NCI-H2107 treated with DMSO at 0.1 percent for 48 hours (cell line): ENCODE measurements around the gene SARS2.

Experiments used
- DNase-seq: peaks from one replicate; lab custom pipeline; 2025; ENCODE audit not compliant: unreplicated experiment; lab: John Stamatoyannopoulos, UW

SARS2 gene

DNA sequence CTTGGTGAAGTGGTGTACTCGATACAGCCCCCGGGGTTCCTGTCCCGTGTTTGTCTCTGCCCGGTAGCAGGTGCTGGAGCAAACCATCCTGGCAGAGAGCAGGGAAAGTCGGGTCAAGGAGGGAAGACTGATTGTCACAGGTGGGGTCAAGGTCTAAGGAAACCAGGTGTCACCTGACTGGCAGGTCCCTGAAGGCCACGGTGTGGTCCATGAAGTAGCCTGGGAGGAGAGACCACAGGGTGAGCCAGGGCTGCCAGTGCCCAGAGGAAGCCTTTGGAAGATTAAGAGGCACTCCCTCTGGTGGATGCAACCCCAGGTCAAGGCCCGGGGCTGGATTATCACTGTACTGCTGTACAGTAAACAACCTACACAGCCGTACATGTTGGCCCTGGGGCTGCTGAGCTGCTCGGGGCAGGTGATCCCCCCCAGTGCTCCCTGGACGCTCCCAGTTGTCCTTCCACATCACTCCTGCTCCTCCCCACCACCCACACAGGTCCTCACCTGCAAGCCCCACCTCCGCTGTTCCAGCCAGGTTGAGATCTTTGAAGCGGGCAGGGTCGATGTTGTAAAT, 12.6 kb downstream of the SARS2 start:
- no peak for DNase-seq

DNA sequence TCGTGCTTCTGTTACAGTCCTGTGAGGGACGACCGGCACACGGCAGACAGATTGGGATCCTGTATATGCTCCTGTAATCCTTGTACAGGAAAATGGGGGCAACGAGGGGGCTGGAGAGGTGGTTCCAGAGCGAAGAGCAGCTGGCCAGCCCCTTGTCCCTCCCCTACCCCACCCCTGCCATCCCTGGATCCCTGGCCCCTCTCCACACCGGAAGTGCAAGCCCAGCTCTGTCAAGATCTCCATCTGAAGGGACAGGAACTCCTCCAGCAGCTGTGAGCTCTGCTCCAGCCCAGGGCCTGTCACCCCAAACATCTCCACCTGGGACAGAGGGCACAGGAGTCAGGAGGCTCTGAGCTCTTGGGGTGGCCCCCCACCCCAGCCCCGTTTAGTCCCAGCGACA, 13.0 kb downstream of the SARS2 start:
- DNase-seq: no peak

DNA sequence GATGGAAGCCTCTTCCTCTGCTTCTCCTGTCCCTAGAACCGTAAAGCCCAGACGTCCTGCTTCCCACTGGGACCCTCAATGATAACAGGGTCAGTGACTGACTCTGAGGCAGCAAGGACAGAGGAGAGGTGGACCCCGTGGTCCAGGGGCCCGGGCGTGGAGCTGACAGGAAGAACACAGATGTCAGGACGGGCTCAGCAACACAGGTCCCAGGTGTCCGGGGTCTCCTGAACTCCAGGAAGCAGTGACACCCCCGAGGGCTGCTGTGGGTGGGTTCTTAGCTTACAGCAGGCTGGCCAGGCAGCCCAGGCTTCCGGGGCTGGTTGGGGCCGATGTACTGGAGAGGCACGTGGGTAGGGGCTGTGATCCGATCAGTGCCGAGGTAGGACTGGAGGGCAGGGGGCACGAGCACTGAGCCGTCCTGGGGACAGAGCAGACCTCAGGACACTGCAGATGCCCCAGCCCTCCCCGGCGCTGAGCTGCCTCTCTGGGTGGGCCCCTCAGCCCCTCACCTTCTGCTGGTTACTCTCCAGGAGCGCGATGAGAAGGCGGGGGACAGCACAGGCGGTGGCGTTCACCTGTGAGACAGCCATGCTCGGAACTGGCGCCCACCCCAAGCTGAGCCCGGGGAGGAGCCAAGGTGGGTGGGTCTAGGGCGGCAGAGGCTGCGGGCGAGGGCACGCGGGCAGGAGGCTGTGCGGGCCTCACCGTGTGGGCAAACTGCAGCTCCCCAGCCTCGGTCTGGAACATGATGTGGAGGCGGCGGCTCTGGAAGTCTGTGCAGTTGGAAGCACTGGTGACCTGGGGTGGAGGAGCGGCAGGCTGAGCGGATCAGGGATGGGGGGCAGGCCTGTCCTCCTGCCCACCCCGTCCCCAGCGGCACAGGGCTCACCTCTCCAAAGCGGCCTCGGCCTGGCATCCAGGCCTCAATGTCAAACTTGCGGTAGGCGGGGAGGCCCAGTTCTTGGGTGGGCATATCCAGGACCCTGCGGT, 14.9 kb downstream of the SARS2 start:
- DNase-seq: no peak

DNA sequence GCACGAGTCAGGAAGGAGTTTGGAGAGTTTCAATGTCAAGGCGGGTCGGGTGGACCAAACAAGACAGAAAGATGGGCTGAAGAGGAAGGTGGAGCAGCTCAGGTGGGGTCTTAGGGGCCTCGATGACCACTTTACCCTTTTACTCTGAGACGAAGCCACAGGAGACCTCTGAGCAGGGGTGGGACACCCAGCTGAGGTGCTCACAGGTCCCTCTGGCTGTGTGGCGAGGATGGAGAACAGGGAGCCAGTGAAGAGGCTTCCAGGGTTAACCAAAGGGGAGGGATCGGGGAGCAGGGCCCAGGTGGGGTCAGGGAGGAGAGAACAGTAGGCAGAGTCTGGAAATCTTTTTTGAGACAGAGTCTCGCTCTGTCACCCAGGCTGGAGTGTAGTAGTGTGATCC, 16.6 kb downstream of the SARS2 start:
- no peak for DNase-seq

DNA sequence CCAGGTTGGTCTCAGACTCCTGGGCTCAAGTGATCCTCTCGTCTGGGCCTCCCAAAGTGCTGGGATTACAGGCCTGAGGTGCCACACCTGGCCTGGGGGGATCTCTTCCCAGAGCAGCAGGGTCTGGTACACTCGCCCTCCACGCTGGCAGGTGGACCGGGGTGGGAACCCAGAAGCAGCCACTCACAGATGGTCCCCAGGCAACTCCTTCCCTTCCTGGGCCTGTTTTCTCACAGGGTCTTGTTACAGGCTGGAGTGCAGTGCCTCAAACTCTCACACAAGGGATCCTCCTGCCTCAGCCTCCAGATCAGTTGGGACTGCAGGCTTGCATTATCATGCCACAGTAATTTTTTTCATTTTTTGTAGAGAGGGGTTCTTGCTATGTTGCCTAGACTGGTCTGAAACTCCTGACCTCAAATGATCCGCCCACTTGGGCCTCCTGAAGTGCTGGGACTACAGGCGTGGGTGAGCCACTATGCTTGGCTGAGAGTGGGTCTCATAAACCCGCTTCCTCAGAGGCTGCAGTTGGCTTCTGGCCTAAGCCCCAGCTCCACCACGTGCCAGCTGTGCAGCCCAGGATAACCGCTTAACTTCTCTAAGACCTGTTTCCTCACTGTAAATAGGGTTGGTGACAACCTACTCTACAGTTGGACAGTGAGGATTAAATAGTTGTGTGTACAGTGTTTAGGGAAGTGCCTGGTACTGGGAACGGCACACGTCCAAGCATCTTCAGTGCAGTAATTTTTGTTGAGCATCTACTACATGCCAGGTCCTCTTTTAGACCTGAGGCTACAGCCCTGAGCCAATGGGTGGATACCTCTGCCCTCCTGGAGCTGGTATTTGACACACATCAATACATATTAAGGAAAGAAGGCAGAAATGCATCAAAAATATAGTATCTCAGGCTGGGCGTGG, 17.7 kb downstream of the SARS2 start:
- no peak for DNase-seq

DNA sequence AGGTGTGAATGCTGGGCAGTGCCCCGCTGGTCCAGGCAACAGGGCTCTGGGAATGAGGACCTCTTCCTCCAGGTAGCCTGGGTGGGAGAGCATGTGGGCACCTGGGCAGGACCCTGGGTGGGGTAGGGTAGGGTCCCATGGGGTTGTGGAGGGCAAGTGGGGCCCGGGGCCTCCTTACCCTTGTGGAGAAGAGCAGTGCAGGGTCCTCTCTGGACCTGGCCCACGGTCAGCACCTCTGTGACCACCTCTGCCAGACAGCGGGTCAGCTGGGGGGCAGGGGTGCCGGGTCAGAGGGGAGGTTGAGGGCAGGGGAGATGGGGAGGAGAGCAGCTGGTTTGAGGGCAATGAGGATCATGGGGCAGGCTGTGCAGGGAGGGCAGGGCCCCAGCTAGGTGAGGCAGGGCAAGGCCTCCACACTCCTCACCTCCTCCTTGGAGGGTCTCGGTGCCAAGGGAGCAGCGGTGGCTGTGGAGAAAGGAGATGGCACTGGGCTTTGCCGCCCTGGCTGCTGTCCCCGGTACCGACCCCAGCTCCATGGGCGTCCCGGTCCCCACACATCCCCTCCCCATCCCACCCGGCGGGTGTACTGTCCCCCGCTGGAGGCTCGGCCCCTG, 19.1 kb downstream of the SARS2 start:
- no peak for DNase-seq

DNA sequence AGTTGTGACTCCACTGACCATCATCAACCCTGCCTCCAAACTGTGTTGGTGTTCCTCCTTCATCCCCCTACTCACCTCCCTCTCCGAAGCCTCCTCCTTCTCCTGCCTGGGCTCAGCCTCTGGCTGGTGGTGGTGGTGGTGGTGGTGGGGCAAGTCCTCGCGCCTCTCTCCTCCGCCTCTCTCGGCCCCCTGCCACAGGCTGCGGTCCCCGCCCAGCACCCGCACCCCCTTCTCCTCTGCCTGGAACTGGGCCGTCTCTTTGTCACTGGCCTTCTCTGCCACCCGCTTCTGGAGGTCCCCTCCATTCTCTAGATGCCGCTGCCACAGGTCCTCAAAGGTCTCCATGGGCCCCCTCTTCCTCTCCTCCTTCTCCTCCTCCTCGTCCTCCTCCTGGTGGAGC, 20.1 kb downstream of the SARS2 start:
- DNase-seq: no peak

DNA sequence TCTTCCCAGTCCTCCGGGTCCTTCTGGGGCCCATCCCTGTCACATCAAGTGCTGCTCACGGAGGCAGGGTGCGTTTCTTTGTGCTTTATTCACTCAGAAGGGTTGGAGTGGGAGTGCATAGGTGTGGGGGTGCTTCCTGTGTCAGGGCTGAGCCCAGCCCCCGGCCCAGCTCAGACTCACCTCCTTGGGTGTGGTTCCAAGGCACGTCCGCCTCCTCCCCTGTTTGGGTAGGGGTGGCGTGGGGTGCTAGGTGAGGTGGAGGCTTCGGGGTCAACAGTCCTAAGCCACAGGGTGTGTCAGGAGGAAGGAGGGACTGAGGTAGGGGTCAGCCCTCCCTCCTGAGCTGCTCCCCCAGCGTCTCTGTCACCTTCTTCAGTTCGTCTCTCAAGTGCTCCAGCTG, 21.7 kb downstream of the SARS2 start:
- DNase-seq: no peak

DNA sequence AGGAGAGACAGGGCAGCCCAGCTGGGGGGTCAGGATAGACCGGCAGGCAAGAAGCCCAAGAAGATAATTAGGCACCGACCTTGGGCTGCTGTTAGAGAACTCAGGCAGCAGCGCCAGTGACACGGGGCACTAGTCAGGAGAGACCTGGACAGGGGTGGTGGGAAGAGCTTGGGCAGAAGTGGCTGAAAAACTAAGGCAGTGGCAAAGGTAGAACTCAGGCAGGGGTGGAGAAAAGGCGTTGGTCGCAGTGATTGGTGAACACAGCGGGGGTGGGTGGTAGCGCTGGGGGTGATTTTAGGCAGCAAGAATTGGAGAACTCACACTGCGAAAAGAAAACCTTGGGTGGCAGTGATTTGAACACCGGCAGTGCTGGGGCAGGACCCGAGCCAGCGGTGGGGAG, 22.9 kb downstream of the SARS2 start:
- no peak for DNase-seq

DNA sequence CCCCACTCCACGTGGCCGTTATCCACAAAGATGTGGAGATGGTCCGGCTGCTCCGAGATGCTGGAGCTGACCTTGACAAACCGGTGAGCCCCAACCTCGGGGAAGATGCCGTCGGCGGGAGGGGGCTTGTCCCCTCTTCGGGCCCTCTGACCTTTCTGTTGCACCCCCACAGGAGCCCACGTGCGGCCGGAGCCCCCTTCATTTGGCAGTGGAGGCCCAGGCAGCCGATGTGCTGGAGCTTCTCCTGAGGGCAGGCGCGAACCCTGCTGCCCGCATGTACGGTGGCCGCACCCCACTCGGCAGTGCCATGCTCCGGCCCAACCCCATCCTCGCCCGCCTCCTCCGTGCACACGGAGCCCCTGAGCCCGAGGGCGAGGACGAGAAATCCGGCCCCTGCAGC, 23.3 kb downstream of the SARS2 start:
- DNase-seq: no peak

DNA sequence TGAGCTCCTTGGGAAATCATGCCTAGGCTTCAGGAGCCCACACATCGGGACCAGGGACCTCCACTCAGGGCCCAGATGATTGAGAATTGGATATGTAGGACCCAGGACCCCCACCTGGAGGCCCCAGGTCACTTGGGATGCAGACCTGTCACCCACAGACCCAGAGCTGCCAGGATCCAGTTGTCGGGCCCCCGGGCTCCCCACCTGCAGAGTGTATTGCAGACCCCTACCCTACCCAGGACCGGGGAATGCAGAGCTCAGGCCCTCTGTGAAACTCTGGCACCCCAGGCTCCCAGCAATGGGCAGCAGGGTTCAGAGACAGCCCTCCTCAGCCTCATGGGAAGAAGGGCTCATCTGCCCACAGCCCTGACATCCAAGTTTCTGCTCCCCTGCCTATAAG, 24.9 kb downstream of the SARS2 start:
- DNase-seq: no peak

DNA sequence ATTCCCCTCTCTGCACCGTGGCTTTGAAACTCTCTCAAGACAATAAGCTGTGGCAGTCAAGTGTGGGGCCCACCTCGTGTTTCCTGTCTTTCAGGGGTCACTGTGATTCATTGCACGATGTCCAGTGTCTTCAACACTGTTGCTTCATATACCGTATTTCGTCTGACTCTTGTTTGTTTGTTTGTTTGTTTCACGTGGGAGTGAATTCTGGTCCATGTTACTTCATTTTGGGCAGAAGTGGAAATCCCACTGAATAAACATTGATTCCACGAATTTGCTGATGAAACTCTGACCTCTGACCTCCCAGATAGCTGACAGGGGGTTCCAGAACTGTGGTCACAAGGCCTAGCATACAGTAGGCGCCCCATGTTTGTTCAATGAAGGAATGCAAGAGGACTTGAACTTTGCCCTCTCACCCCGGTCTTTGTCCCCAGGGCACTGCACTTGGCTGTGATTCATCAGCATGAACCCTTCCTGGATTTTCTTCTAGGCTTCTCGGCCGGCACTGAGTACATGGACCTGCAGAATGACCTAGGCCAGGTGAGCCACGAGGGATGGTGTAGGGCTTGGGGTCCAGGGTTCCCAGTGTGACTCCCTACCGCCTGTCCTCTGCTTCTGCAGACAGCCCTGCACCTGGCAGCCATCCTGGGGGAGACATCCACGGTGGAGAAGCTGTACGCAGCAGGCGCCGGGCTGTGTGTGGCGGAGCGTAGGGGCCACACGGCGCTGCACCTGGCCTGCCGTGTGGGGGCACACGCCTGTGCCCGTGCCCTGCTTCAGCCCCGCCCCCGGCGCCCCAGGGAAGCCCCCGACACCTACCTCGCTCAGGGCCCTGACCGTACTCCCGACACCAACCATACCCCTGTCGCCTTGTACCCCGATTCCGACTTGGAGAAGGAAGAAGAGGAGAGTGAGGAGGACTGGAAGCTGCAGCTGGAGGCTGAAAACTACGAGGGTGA, 25.7 kb downstream of the SARS2 start:
- no peak for DNase-seq

DNA sequence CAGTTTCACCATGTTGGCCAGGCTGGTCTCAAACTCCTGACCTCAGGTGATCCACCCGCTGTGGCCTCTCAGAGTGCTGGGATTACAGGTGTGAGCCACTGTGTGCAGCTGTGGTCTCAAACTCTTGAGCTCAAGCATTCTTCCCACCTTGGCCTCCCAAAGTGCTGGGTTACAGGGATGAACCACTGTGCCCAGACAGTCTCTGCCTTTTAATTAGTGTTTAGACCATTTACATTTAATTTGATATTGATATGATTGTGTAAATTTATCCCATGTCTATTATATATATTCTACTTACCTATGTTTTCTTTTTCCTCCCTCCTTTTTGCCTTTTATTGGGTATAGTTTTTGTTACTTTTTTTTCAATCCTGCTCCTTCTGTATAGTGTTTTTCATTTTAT, 28.9 kb downstream of the SARS2 start:
- no peak for DNase-seq

DNA sequence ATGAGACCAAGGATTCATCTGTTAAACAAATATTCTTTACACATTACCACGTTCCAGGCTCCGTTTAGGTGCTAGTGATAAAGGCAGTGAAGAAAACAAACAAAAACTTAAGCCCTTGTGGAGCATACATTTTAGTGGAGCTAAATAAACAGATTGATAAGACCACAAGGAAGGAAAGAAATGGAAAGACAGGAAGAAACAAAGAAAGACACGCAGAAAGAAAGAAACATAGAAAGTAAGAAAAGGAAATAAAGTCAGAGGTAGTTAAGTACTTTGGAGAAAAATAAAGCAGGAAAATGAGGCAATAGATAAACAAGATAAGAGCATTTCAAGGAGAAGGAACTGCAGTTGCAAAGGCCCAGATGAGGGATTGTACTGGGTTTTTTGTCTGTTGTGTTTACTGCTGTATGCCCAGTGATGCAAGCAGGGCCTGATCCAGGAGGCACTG, 29.8 kb downstream of the SARS2 start:
- DNase-seq: no peak

DNA sequence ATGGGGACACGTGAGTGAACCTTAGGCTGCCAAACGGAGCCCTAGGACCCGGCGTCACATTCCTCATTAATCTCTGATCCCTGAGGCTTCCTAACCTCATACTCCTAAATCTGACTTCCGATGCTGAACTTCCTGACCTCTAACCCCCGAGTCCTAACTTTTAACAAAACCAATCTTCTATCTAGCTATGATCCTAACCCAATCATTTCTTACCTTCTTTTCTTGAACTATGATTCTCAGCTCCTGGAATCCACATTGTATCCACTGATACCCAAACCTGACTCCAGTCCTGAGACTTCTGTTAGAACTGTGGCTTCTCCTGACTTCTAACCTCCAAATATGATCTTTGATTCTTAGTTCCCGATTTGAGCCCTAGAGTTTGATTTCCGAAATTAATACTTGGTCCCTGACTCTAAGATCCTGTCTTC, 30.3 kb downstream of the SARS2 start:
- DNase-seq: no peak

DNA sequence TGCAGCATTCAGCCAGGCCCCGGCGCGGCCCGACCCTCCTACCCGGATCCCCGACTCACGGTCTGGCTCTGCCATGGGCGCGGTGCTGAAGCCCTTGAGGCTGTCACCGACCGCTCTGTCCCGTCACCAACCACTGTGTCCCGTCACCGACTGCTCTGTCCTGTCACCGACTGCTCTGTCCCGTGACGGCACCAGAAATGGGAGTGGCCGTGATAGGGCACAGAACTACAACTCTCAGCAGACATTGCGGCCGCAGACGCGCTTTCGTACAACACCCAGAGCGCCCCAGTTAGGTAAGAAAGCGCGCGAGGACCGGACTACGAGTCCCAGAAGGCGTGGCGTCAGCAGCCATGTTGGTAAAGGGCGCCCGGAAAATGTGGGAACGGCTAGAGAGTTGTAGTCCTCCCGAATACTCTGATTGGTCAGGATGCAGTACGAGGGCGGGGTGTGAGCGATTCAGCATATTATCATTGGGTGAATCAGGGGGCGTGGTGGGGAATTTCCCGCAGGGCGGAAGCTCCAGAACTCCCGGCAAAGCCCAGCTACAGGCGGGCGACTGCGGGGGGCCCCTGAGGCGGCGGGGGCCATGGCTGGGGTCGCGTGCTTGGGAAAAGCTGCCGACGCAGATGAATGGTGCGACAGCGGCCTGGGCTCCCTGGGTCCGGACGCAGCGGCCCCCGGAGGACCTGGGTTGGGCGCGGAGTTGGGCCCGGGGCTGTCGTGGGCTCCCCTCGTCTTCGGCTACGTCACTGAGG, 30.9 kb downstream of the SARS2 start, which contains the start of the genes NFKBIB and SIRT2:
NFKBIB (plus strand) TSS at position 523 of the 755 bp plus-strand sequence; CDS start at position 587, 64 bp downstream.
SIRT2 (minus strand) TSS at position 172 of the 755 bp plus-strand sequence; CDS start at position 75, 97 bp downstream.
- peak; percentile 99 for DNase-seq

DNA sequence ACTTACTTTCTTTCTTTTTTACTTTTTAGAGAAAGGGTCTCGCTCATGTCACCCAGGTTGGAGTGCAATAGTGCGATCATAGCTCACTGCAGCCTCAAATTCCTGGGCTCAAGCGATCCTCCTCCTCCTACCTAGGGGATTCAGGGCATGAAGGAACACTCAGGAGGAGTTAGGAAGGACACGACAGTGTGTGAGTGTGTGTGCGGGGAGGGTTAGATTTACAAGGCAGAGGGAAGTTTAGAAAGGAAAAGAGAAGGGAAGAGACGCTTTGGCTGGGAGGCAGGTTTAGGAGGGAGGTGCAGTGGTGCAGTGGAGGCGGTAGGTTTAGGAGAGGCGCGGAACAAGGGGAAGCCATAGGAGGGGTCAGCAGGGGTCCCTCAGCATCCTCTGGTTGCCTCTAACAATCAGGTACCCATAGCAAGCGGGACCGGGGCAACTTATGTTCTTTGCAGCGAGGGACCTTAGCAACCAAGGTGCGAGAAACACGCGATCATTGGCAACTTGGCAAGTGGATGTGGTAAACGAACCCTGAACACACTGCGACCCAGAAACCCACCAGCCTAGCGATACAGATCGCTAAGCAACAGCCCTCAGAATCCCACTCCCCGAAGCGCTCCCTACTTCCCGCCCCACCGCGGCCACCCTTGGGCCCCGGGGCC, 31.6 kb downstream of the SARS2 start:
- no peak for DNase-seq

DNA sequence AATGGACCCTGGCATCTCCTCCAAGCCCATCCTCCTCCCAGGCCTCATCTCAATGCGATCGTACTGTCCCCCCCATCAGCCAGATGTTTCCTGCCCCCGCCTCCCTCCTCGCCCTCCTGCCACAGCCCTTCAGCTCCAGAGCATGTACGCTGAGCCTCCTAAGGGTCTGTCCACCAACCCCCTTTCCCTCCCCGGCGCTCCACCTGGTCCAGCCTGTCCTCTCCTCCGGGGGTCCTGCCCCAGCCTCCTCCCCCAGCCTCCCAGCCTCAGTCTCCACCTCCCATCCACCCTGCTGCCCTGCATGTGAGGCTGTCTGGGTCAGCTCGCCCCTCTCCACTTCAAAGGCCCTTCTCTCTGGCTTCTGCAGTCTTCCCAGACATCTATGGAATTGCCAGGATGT, 35.6 kb downstream of the SARS2 start:
- no peak for DNase-seq
